Adrenal gland (tissue), 5 donors: Measurements from ENCODE around the gene KIAA0930.

Experiments
- POLR2A ChIP-seq, 2 donors: fragments of 450-650 bp; IDR thresholded peaks; one replicate each; pipeline ENCODE4 v1.6.1; 2017; ENCODE audit warnings: antibody characterized with exemption in 2 of 2, mild to moderate bottlenecking in 2 of 2, moderate library complexity in 1 of 2
- TF ChIP-seq, protein P1 (sequence below), 6 experiments: fragments of 450-650 bp in 4 of 6; fragments of 200-600 bp in 2 of 6; sonication (generic) in 1 of 6; IDR thresholded peaks; 1 replicate in 5 of 6; 2 replicates in 1 of 6; pipeline versions ENCODE4 v1.5.1 to v1.8.0; 2016 to 2021; ENCODE audit warnings: antibody characterized with exemption in 6 of 6, mild to moderate bottlenecking in 2 of 6, moderate library complexity in 1 of 6
- donor health status: DM: no; HTN: no; CAD: no.

DNA sequence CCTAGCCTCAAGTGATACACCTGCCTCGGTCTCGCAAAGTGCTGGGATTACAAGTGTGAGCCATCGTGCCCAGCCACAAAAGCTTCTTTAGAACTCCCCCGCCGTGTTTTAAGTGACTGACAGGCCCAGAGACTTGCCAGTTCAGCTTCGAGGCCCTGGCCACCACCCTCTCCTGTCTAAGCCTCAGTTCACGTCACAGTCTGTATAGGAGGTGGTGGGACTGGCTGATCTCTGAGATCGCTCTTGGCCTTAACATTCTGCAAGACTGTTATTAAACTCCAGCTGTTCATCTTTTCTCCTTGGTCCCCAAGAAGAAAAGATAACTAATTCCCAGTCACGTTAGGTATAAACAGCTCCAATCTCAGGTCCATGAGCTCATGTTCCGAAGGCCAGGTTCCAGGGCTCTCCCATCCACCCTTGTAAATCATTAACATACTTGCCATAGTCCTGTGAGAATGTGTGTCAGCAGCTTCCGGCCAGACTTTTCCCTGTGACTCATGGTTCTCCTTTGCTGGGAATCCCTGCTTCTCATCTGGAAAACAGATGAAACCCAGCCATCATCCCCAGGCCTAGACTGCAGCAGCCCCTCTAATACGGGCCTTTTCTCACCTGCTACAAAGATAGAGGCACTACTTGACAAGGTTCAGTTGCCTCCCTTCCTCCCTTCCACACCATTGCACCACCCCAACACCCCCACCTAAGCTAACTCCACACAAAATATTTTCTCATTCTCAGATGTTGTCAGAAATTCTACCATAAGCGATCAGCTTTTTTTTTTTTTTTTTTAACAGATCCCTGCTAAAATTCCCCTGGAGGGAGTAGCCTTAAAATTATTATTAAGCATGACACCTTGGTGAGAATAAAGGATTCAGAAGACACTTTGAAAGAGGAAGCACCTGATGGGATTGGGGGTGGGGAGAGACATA, 5.6 kb upstream of the KIAA0930 start:
- TF ChIP-seq, protein P1, sequence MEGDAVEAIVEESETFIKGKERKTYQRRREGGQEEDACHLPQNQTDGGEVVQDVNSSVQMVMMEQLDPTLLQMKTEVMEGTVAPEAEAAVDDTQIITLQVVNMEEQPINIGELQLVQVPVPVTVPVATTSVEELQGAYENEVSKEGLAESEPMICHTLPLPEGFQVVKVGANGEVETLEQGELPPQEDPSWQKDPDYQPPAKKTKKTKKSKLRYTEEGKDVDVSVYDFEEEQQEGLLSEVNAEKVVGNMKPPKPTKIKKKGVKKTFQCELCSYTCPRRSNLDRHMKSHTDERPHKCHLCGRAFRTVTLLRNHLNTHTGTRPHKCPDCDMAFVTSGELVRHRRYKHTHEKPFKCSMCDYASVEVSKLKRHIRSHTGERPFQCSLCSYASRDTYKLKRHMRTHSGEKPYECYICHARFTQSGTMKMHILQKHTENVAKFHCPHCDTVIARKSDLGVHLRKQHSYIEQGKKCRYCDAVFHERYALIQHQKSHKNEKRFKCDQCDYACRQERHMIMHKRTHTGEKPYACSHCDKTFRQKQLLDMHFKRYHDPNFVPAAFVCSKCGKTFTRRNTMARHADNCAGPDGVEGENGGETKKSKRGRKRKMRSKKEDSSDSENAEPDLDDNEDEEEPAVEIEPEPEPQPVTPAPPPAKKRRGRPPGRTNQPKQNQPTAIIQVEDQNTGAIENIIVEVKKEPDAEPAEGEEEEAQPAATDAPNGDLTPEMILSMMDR (IDR thresholded peaks at IDR 0.05), result no peak
- no peak for TF ChIP-seq POLR2A (IDR thresholded peaks at IDR 0.05)
